Adrenal gland (tissue), 5 donors: ENCODE data around the gene THADA.

ENCODE experiments used
- POLR2A ChIP-seq, 2 donors: fragments of 450-650 bp; IDR thresholded peaks; one replicate each; pipeline ENCODE4 v1.6.1; 2017; ENCODE audit warnings: antibody characterized with exemption in 2 of 2, mild to moderate bottlenecking in 2 of 2, moderate library complexity in 1 of 2
- TF ChIP-seq, protein P1 (sequence below), 6 experiments: fragments of 450-650 bp in 4 of 6; fragments of 200-600 bp in 2 of 6; sonication (generic) in 1 of 6; IDR thresholded peaks; 1 replicate in 5 of 6; 2 replicates in 1 of 6; pipeline versions ENCODE4 v1.5.1 to v1.8.0; 2016 to 2021; ENCODE audit warnings: antibody characterized with exemption in 6 of 6, mild to moderate bottlenecking in 2 of 6, moderate library complexity in 1 of 6
- donor health status: DM: no; HTN: no; CAD: no.

DNA sequence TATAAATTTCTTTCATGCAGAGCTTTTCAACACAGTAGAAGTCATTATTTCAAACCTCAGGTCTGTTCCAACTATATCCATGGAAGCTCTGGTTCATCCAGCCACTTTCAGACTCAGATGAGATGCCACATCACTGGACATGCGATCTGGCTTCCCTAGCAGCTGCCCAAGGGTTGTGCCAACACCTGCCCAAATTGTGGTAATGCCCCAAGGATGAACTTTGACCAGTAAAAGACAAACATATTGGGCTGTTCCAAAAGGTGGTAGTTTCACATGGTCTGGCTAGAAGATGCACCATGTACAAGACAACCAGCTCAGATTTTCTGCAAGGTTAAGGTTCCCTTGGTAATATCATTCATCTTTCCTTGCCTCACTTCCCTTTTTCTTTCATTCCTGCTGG is 101.9 kb downstream of the THADA start:
- TF ChIP-seq, protein P1, sequence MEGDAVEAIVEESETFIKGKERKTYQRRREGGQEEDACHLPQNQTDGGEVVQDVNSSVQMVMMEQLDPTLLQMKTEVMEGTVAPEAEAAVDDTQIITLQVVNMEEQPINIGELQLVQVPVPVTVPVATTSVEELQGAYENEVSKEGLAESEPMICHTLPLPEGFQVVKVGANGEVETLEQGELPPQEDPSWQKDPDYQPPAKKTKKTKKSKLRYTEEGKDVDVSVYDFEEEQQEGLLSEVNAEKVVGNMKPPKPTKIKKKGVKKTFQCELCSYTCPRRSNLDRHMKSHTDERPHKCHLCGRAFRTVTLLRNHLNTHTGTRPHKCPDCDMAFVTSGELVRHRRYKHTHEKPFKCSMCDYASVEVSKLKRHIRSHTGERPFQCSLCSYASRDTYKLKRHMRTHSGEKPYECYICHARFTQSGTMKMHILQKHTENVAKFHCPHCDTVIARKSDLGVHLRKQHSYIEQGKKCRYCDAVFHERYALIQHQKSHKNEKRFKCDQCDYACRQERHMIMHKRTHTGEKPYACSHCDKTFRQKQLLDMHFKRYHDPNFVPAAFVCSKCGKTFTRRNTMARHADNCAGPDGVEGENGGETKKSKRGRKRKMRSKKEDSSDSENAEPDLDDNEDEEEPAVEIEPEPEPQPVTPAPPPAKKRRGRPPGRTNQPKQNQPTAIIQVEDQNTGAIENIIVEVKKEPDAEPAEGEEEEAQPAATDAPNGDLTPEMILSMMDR (IDR thresholded peaks at IDR 0.05): no peak
- no peak for TF ChIP-seq POLR2A (IDR thresholded peaks at IDR 0.05)
